PC-3 (cell line): ENCODE measurements around the gene GAA.

Source experiments
- EZH2 ChIP-seq: fragments of 300-600 bp; sonication (generic); IDR thresholded peaks from one replicate; pipeline ENCODE4 v1.6.1; 2017; ENCODE audit warnings: antibody characterized with exemption, mild to moderate bottlenecking, low read length; ENCODE audit not compliant: unreplicated experiment
- EZH2phosphoT487 ChIP-seq: fragments of 300-600 bp; sonication (generic); IDR thresholded peaks from 2 replicates; pipeline ENCODE4 v1.6.1; 2018; ENCODE audit warnings: mild to moderate bottlenecking, antibody characterized with exemption, low read length, borderline replicate concordance
- TF ChIP-seq, protein P1 (sequence below): fragments of 300-600 bp; sonication (generic); conservative IDR thresholded peaks from 2 replicates; pipeline ENCODE4 v1.5.1; 2017; ENCODE audit warnings: antibody characterized with exemption, low read depth, mild to moderate bottlenecking, low read length

DNA sequence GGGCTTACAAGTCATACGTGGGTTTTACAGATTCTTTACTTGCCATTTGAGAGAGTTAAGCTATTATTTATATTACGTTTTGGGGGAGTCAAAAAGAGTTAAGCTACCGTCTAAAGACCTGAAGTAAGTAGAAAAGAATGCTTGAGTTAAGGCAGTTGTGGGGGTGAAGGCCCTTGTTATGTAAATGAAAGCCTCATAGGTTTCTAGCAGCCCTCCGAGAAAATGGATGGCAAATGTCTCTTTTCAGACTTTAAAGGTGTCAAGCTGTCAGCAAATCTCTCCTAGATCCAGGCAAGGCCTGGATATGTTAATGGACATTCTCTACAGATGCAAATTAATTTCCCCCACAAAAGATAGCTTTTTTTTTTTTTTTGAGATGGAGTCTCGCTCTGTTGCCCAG lies 52.8 kb downstream of the GAA start:
- TF ChIP-seq, protein P1, sequence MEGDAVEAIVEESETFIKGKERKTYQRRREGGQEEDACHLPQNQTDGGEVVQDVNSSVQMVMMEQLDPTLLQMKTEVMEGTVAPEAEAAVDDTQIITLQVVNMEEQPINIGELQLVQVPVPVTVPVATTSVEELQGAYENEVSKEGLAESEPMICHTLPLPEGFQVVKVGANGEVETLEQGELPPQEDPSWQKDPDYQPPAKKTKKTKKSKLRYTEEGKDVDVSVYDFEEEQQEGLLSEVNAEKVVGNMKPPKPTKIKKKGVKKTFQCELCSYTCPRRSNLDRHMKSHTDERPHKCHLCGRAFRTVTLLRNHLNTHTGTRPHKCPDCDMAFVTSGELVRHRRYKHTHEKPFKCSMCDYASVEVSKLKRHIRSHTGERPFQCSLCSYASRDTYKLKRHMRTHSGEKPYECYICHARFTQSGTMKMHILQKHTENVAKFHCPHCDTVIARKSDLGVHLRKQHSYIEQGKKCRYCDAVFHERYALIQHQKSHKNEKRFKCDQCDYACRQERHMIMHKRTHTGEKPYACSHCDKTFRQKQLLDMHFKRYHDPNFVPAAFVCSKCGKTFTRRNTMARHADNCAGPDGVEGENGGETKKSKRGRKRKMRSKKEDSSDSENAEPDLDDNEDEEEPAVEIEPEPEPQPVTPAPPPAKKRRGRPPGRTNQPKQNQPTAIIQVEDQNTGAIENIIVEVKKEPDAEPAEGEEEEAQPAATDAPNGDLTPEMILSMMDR = no peak
- no peak for TF ChIP-seq EZH2phosphoT487
- TF ChIP-seq EZH2 = no peak
